WTC11 (cell line): ENCODE measurements around the gene BOLA3. TPM values are rescaled to one million over a fixed set of nuclear protein-coding genes. Genes with fewer than 3 reads are reported as not detected.

Experiments
- ATAC-seq: fragments of 200-7000 bp; cut with Tn5 transposase; 2 replicates; pipeline ENCODE4 v1.10.0; 2021; ENCODE audit warnings: mild to moderate bottlenecking, moderate library complexity
- CTCF ChIA-PET: fragments of 300-600 bp; sonication (Branson Sonifier 250); formaldehyde crosslinking; loops from one replicate; lab custom pipeline; 2021; ENCODE audit warnings: antibody characterized with exemption; lab: Charles Lee
- POLR2A ChIA-PET: fragments of 350-600 bp; sonication (Branson Sonifier 250); formaldehyde crosslinking; loops from one replicate; lab custom pipeline; 2021; ENCODE audit warnings: antibody characterized with exemption; lab: Charles Lee
- DNase-seq: peaks from one replicate; pipeline ENCODE4 v3.0.0; 2021; ENCODE audit warnings: low spot score
- H3K27ac Mint-ChIP-seq: 2 replicates; pipeline ENCODE4 v1.8.0; 2021; ENCODE audit warnings: mixed read lengths
- H3K27me3 Mint-ChIP-seq: 2 replicates; pipeline ENCODE4 v1.8.0; 2021; ENCODE audit warnings: low read depth, mild to moderate bottlenecking, moderate library complexity, mixed read lengths
- H3K36me3 Mint-ChIP-seq: 2 replicates; pipeline ENCODE4 v1.8.0; 2021; ENCODE audit warnings: mixed read lengths
- H3K4me1 Mint-ChIP-seq: 2 replicates; pipeline ENCODE4 v1.8.0; 2022; ENCODE audit warnings: mixed read lengths
- H3K4me3 Mint-ChIP-seq: 2 replicates; pipeline ENCODE4 v1.8.0; 2021; ENCODE audit warnings: mild to moderate bottlenecking, moderate library complexity, mixed read lengths
- H3K9me3 Mint-ChIP-seq: 2 replicates; pipeline ENCODE4 v1.8.0; 2021; ENCODE audit warnings: mixed read lengths
- AR ChIP-seq: fragments of 250-450 bp; sonication (Bioruptor Pico); IDR thresholded peaks from 2 replicates; pipeline ENCODE4 v1.9.0; 2021; ENCODE audit warnings: mild to moderate bottlenecking
- ATF1 ChIP-seq: sonication (generic); formaldehyde crosslinking; IDR thresholded peaks from 2 replicates; pipeline ENCODE4 v1.8.1; 2023; ENCODE audit warnings: mild to moderate bottlenecking, moderate library complexity, missing genetic modification reagents
- CREB1 ChIP-seq: sonication (generic); formaldehyde crosslinking; IDR thresholded peaks from 2 replicates; pipeline ENCODE4 v1.8.0; 2023; ENCODE audit warnings: mild to moderate bottlenecking, missing genetic modification reagents
- CREM ChIP-seq: sonication (generic); formaldehyde crosslinking; IDR thresholded peaks from 2 replicates; pipeline ENCODE4 v1.8.1; 2022; ENCODE audit warnings: mild to moderate bottlenecking, missing genetic modification reagents, moderate library complexity
- E2F1 ChIP-seq: sonication (generic); formaldehyde crosslinking; IDR thresholded peaks from 2 replicates; pipeline ENCODE4 v1.8.0; 2022; ENCODE audit warnings: mild to moderate bottlenecking, missing genetic modification reagents
- EMX1 ChIP-seq: fragments of 250-450 bp; sonication (Bioruptor Pico); IDR thresholded peaks from 2 replicates; pipeline ENCODE4 v1.8.0; 2021; ENCODE audit warnings: mild to moderate bottlenecking
- ETV6 ChIP-seq: sonication (generic); formaldehyde crosslinking; IDR thresholded peaks from 2 replicates; pipeline ENCODE4 v1.8.1; 2022; ENCODE audit warnings: mild to moderate bottlenecking, missing genetic modification reagents
- FOXP4 ChIP-seq: sonication (generic); formaldehyde crosslinking; IDR thresholded peaks from 2 replicates; pipeline ENCODE4 v1.8.0; 2022; ENCODE audit warnings: mild to moderate bottlenecking, missing genetic modification reagents
- GABPB1 ChIP-seq: sonication (generic); formaldehyde crosslinking; IDR thresholded peaks from 2 replicates; pipeline ENCODE4 v1.8.1; 2023; ENCODE audit warnings: mild to moderate bottlenecking, missing genetic modification reagents
- GTF2I ChIP-seq: fragments of 250-450 bp; sonication (Bioruptor Pico); conservative IDR thresholded peaks from 2 replicates; pipeline ENCODE4 v1.4.0; 2021; ENCODE audit warnings: mild to moderate bottlenecking
- IRF2 ChIP-seq: sonication (generic); formaldehyde crosslinking; IDR thresholded peaks from 2 replicates; pipeline ENCODE4 v1.8.0; 2022; ENCODE audit warnings: low read depth, missing genetic modification reagents, borderline replicate concordance
- NFATC4 ChIP-seq: fragments of 250-450 bp; sonication (Bioruptor Pico); IDR thresholded peaks from 2 replicates; pipeline ENCODE4 v1.9.0; 2021; ENCODE audit warnings: mild to moderate bottlenecking
- NFE2L1 ChIP-seq: sonication (generic); formaldehyde crosslinking; IDR thresholded peaks from 2 replicates; pipeline ENCODE4 v1.8.1; 2023; ENCODE audit warnings: missing genetic modification reagents
- ZBTB21 ChIP-seq: sonication (generic); formaldehyde crosslinking; IDR thresholded peaks from 2 replicates; pipeline ENCODE4 v1.8.1; 2023; ENCODE audit warnings: mild to moderate bottlenecking, missing genetic modification reagents, borderline replicate concordance
- ZMAT4 ChIP-seq: fragments of 250-450 bp; sonication (Bioruptor Pico); IDR thresholded peaks from 2 replicates; pipeline ENCODE4 v1.9.0; 2021; ENCODE audit warnings: mild to moderate bottlenecking
- ZNF138 ChIP-seq: sonication (generic); formaldehyde crosslinking; conservative IDR thresholded peaks from 2 replicates; pipeline ENCODE4 v1.8.1; 2022; ENCODE audit warnings: mild to moderate bottlenecking, moderate library complexity, missing genetic modification reagents
- ZNF219 ChIP-seq: sonication (generic); formaldehyde crosslinking; IDR thresholded peaks from 2 replicates; pipeline ENCODE4 v1.8.0; 2023; ENCODE audit warnings: missing genetic modification reagents, mild to moderate bottlenecking, borderline replicate concordance
- ZNF232 ChIP-seq: sonication (generic); formaldehyde crosslinking; IDR thresholded peaks from 2 replicates; pipeline ENCODE4 v1.8.0; 2022; ENCODE audit warnings: mild to moderate bottlenecking, missing genetic modification reagents
- ZNF263 ChIP-seq: sonication (generic); formaldehyde crosslinking; IDR thresholded peaks from 2 replicates; pipeline ENCODE4 v1.8.1; 2022; ENCODE audit warnings: low read depth, mild to moderate bottlenecking, moderate library complexity, missing genetic modification reagents
- ZNF671 ChIP-seq: fragments of 250-450 bp; sonication (Bioruptor Pico); IDR thresholded peaks from 2 replicates; pipeline ENCODE4 v1.8.0; 2021; ENCODE audit warnings: mild to moderate bottlenecking
- total RNA-seq: library from RNA; stranded (reverse); gene quantifications from 3 replicates; pipeline ENCODE4 v1.2.3, GENCODE V29; 2021

The BOLA3 gene
- total RNA-seq, 1 experiment from 2014 or later: 58.2 TPM

GRCh38 chr2:74186038-74186437 is 38.3 kb upstream of the BOLA3 start (continued):
- TF ChIP-seq E2F1 (CRISPR knock-in tag): no peak
- TF ChIP-seq CREB1 (CRISPR knock-in tag): no peak
- TF ChIP-seq ZNF219: no peak
- no peak for TF ChIP-seq GABPB1
- no peak for TF ChIP-seq GTF2I (CRISPR knock-in tag)
- no peak for TF ChIP-seq ZMAT4 (CRISPR knock-in tag)
- no peak for TF ChIP-seq FOXP4

GRCh38 chr2:74183878-74184277 is 36.2 kb upstream of the BOLA3 start:
- Mint-ChIP-seq H3K27me3 (no peaks in the 10 kb centered on the region; the same call in 1 of the 2 replicates), H3K4me1 (peaks cover 18% of the 10 kb centered on the region), H3K9me3 (no peaks in the 10 kb centered on the region), H3K4me3 (no peak overlapping the region), H3K36me3 (no peaks in the 10 kb centered on the region), H3K27ac (no peak overlapping the region)
- DNase-seq (no peak), ATAC-seq (no peak)
- ChIA-PET POLR2A (no interaction called here), CTCF (no interaction called here)
- TF ChIP-seq AR (CRISPR knock-in tag) (no peak), ZNF263 (no peak), IRF2 (CRISPR knock-in tag) (no peak), ZNF671 (CRISPR knock-in tag) (no peak), ZNF232 (CRISPR knock-in tag) (no peak), ZNF138 (CRISPR knock-in tag) (no peak), NFATC4 (no peak), NFE2L1 (no peak), ETV6 (no peak)

GRCh38 chr2:74181739-74182138 is 34.0 kb upstream of the BOLA3 start:
- DNase-seq (no peak), ATAC-seq (no peak)
- ChIA-PET CTCF (interaction anchor here (0.6 to 1.7 kb wide), 4 partner anchors 30 to 210 kb away, joined by 3 to 4 read pairs (median 3); partner anchors contain the start of gene BOLA3), POLR2A (interaction anchor here (0.7 to 1.2 kb wide), 2 partner anchors 16 to 53 kb away, joined by 3 to 5 read pairs; partner anchors contain the start of gene MTHFD2)
- Mint-ChIP-seq H3K36me3 (peaks cover 2% of the 10 kb centered on the region; the same call in 1 of the 2 replicates), H3K27me3 (no peaks in the 10 kb centered on the region), H3K27ac (no peak overlapping the region), H3K9me3 (no peaks in the 10 kb centered on the region), H3K4me1 (peaks cover 10% of the 10 kb centered on the region), H3K4me3 (no peak overlapping the region)
- no peak for TF ChIP-seq GABPB1
- no peak for TF ChIP-seq EMX1 (CRISPR knock-in tag)
- TF ChIP-seq CREM (CRISPR knock-in tag): no peak
- TF ChIP-seq ATF1 (CRISPR knock-in tag): no peak
- TF ChIP-seq ZBTB21 (CRISPR knock-in tag): no peak
